Esophagus muscularis mucosa (tissue), 4 donors: ENCODE data around the gene RELB. TPM values are rescaled to one million over a fixed set of nuclear protein-coding genes. Genes with fewer than 3 reads are reported as not detected.

Experiments used
- DNase-seq: peaks from one replicate; pipeline ENCODE4 v3.0.0-alpha.2; 2017; ENCODE audit errors: extremely low spot score
- H3K27ac ChIP-seq, 4 donors: fragments of 200-600 bp; sonication (generic); replicated peaks in 1 of 4; 1 replicate in 3 of 4; 2 replicates in 1 of 4; pipeline ENCODE4 v1.5.1; 2016 to 2019; ENCODE audit warnings: mild to moderate bottlenecking in 1 of 4
- H3K27me3 ChIP-seq, 4 donors: fragments of 200-600 bp; sonication (generic); one replicate each; pipeline versions ENCODE4 v1.5.1 to v1.6.0; 2016 to 2019
- H3K36me3 ChIP-seq, 4 donors: fragments of 200-600 bp; sonication (generic); one replicate each; pipeline ENCODE4 v1.5.1; 2016 to 2019
- H3K4me1 ChIP-seq, 4 donors: fragments of 200-600 bp; sonication (generic); one replicate each; pipeline ENCODE4 v1.5.1; 2016 to 2019
- H3K4me3 ChIP-seq, 4 donors: fragments of 200-600 bp; sonication (generic); 1 replicate in 2 of 4; 2 replicates in 2 of 4; pipeline ENCODE4 v1.5.1; 2016 to 2019; ENCODE audit warnings: mild to moderate bottlenecking in 4 of 4, moderate library complexity in 1 of 4
- H3K9me3 ChIP-seq, 4 donors: fragments of 200-600 bp; sonication (generic); 1 replicate in 3 of 4; 2 replicates in 1 of 4; pipeline ENCODE4 v1.5.1; 2016 to 2019
- EP300 ChIP-seq: sonication (generic); formaldehyde crosslinking; IDR thresholded peaks from one replicate; pipeline ENCODE4 v1.6.1; 2017; ENCODE audit warnings: antibody characterized with exemption
- POLR2A ChIP-seq: fragments of 450-650 bp; IDR thresholded peaks from one replicate; pipeline ENCODE4 v1.6.1; 2017; ENCODE audit warnings: antibody characterized with exemption, moderate library complexity, mild to moderate bottlenecking, low read depth
- POLR2AphosphoS5 ChIP-seq, 2 donors: sonication (generic); formaldehyde crosslinking; IDR thresholded peaks; one replicate each; pipeline ENCODE4 v1.6.1; 2017; ENCODE audit warnings: antibody characterized with exemption in 2 of 2
- WGBS: methylation state at CpG from one replicate; pipeline ENCODE4 v1.1.5; 2018; 5-methylcytosine and 5-hydroxymethylcytosine counted together
- intact Hi-C: fragments of 100-400 bp; cut with DNase I; formaldehyde crosslinking; loops from one replicate; pipeline ENCODE4 v1.15.1; 2023
- total RNA-seq, 4 donors: library from RNA; depleted of rRNA; stranded (reverse); fragments of >200 nt; gene quantifications; one replicate each; pipeline versions ENCODE4 v1.1.0 to v1.2.1, GENCODE V29; 2016
- TF ChIP-seq, protein P1 (sequence below), 3 experiments: fragments of 200-600 bp in 2 of 3; fragments of 450-650 bp in 1 of 3; sonication (generic) in 2 of 3; IDR thresholded peaks; one replicate each; pipeline ENCODE4 v1.5.1; 2017 to 2019; ENCODE audit warnings: antibody characterized with exemption in 3 of 3, mild to moderate bottlenecking in 2 of 3, moderate library complexity in 1 of 3

RELB gene
- total RNA-seq, 4 donors from 2014 or later: 5.8 to 15.9 (median 7.5) TPM

DNA sequence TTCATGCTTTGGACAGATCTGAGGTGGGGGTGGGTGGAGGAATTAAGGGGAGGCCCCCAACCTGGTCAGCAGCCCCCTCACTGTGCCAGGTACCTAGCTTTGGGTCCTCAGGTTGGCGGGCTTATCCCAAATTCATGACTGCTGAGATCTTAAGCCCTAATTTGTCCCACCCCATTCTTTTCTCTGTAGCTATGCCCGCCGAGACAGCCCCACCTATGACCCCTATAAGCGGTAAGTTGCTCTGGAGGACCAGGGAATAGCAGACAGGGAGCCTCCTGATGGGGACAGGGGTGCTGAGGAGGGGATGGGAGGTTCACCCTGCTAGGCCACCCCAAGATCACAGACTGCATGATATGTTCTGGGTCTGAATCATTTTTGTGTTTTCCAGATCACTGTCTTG, 60.7 kb downstream of the RELB start:
- no peaks in the 10 kb centered on the region for H3K27me3 ChIP-seq
- peaks cover 81 to 100% (median 98%) of the 10 kb centered on the region in 4 donors for H3K36me3 ChIP-seq
- intact Hi-C loops: no loop called here
- no peak for DNase-seq
- WGBS: 89% methylated on average over 4 of the region's 4 CpGs
- TF ChIP-seq EP300 (no peak), POLR2AphosphoS5 (IDR thresholded peaks at IDR 0.05) (no peak), POLR2A (no peak)
- TF ChIP-seq, protein P1, sequence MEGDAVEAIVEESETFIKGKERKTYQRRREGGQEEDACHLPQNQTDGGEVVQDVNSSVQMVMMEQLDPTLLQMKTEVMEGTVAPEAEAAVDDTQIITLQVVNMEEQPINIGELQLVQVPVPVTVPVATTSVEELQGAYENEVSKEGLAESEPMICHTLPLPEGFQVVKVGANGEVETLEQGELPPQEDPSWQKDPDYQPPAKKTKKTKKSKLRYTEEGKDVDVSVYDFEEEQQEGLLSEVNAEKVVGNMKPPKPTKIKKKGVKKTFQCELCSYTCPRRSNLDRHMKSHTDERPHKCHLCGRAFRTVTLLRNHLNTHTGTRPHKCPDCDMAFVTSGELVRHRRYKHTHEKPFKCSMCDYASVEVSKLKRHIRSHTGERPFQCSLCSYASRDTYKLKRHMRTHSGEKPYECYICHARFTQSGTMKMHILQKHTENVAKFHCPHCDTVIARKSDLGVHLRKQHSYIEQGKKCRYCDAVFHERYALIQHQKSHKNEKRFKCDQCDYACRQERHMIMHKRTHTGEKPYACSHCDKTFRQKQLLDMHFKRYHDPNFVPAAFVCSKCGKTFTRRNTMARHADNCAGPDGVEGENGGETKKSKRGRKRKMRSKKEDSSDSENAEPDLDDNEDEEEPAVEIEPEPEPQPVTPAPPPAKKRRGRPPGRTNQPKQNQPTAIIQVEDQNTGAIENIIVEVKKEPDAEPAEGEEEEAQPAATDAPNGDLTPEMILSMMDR (IDR thresholded peaks at IDR 0.05): no peak
- no peak overlapping the region for H3K27ac ChIP-seq
- H3K9me3 ChIP-seq: no peaks in the 10 kb centered on the region
- H3K4me1 ChIP-seq: no peaks in the 10 kb centered on the region
- no peak overlapping the region for H3K4me3 ChIP-seq

DNA sequence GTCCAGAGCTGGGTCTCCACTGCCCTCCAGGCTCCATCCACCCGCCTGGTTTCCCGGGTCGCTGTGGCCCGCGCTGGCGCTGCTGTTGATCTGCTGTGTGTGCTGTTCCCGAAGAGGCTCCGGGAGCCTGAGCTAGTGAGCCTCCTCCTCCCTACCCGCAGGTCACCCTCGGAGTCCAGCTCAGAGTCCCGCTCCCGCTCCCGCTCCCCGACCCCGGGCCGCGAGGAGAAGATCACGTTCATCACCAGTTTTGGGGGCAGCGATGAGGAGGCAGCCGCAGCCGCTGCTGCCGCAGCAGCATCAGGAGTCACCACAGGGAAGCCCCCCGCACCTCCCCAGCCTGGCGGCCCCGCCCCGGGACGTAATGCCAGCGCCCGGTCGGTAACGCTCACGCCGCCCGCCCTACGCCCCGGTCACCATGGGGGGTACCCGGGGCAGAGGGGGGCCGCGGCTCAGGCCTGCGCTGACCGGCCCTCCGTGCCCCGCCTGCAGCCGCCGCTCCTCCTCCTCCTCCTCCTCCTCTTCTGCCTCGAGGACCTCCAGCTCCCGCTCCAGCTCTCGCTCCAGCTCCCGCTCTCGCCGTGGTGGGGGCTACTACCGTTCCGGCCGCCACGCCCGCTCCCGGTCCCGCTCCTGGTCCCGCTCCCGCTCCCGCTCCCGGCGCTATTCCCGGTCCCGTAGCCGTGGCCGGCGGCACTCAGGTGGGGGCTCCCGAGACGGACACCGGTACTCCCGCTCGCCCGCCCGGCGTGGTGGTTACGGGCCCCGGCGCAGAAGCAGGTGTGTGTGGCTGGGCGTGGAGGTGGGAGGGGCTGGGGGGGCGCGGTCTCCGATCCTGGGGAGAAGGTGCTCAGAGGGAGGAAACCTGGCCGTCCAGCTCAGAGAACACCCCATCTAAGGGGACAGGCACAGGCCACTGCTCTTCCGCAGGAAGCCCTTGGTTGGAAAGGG, 62.9 kb downstream of the RELB start:
- H3K27ac ChIP-seq: no peak overlapping the region
- 95% methylated on average over 70 of the region's 85 CpGs for WGBS
- peaks cover 72 to 100% (median 98%) of the 10 kb centered on the region in 4 donors for H3K36me3 ChIP-seq
- no peak overlapping the region for H3K4me3 ChIP-seq
- TF ChIP-seq POLR2A (no peak), POLR2AphosphoS5 (IDR thresholded peaks at IDR 0.05) (no peak), EP300 (no peak)
- TF ChIP-seq, protein P1 (IDR thresholded peaks at IDR 0.05): no peak
- no peaks in the 10 kb centered on the region for H3K9me3 ChIP-seq
- intact Hi-C loops: no loop called here
- no peaks in the 10 kb centered on the region for H3K4me1 ChIP-seq
- no peaks in the 10 kb centered on the region for H3K27me3 ChIP-seq
- DNase-seq: no peak

GRCh38 chr19:45066921-45067661, 65.8 kb downstream of the RELB start:
- Histone ChIP-seq H3K9me3 (no peaks in the 10 kb centered on the region), H3K36me3 (peaks cover 60 to 100% (median 97%) of the 10 kb centered on the region in 4 donors), H3K27ac (no peak overlapping the region), H3K4me3 (no peak overlapping the region), H3K4me1 (no peaks in the 10 kb centered on the region), H3K27me3 (no peaks in the 10 kb centered on the region)
- 89% methylated on average over 21 of the region's 38 CpGs for WGBS
- no peak for DNase-seq
- intact Hi-C loops: no loop called here
- TF ChIP-seq, protein P1 (IDR thresholded peaks at IDR 0.05): no peak
- TF ChIP-seq POLR2AphosphoS5 (IDR thresholded peaks at IDR 0.05) (no peak), EP300 (no peak), POLR2A (no peak)

DNA sequence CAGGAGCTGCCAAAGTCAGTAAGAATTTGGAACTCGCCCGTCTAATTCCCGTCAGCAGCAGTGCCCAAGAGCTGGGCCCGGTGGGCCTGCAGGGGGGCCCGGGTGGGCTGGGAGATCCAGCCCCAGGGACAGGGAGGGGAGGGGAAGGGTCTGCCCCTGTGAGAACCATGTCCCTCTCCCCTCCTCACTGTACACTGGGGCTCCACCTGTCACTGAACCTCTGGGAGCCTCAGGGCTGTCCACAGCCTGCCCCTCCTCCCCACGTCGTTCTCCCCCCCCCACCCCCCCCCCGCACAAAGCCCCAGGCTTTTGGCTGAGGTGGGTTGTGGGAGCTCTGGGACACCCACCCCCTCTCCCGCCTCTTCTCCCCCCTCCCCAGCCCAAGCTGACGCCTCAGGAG, 66.8 kb downstream of the RELB start:
- Histone ChIP-seq H3K9me3 (no peaks in the 10 kb centered on the region), H3K4me1 (no peaks in the 10 kb centered on the region), H3K27ac (no peak overlapping the region), H3K36me3 (peaks cover 56 to 95% (median 91%) of the 10 kb centered on the region in 4 donors), H3K27me3 (no peaks in the 10 kb centered on the region), H3K4me3 (no peak overlapping the region)
- TF ChIP-seq EP300 (no peak), POLR2AphosphoS5 (IDR thresholded peaks at IDR 0.05) (no peak), POLR2A (no peak)
- TF ChIP-seq, protein P1 (IDR thresholded peaks at IDR 0.05): no peak
- intact Hi-C loops: no loop called here
- WGBS: no CpG with 5 or more reads among the region's 10 CpGs
- no peak for DNase-seq
